ENCODE results near the gene SUPT4H1.

SUPT4H1 gene

DNA sequence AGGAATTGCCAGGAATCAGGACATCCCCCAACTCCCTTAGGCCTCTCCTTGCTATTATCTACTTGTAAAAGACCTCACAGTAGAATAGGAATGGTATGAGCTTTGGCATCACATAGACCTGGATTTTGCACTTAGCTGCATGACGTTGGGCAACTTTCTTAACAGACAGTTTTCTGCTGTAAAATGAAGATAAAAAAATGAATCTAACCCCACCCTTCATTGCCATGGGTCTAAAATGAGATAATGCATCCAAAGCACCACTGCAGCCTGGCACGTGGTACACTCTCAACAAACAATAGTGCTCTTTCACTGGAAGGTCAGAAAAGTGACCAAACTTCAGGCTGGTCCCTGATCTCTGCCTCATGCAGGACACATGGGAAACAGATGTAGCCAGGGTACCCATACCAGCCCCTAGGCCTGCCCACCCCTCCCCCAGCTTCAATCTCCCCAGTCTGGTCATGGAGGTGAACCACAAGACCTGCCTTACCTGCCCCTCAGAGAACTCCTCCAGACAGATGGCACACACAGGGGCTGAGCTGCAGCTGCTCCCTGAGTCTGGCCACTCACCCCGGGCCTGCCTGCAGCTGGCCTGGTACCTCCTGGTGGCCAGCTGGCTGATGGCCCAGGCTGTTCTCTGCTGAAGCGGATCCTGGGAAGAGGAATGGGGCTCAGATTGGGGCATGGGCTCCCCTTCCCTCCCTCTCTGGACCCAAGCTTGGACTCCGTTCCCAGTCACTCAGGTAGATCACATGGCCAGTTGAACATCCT lies 8.5 kb upstream of the SUPT4H1 start:
- Histone ChIP-seq H3K4me3 (ENCODE audit: low read depth, low read length) (no peak overlapping the region), H2AK5ac (ENCODE audit: low read length) (no peak overlapping the region), H3K4me1 (ENCODE audit: control insufficient read depth in 1 of 2, insufficient read depth in 2 of 2, low read length in 2 of 2) (peaks cover 24 to 28% of the 10 kb centered on the region in 2 experiments), H3K36me3 (ENCODE audit: control insufficient read depth in 1 of 2, insufficient read depth in 2 of 2, low read length in 2 of 2) (peaks cover 8 to 14% of the 10 kb centered on the region in 2 experiments), H4K12ac (ENCODE audit: low read depth, low read length) (no peak overlapping the region), H3K27ac (ENCODE audit: low read depth, low read length) (no peak overlapping the region), H3K18ac (ENCODE audit: low read length) (no peak overlapping the region), H3K79me2 (ENCODE audit: control insufficient read depth, insufficient read depth, low read length, poor library complexity) (no peaks in the 10 kb centered on the region), H3K14ac (ENCODE audit: low read length) (no peak overlapping the region), H2BK120ac (ENCODE audit: insufficient read depth, low read length, poor library complexity) (no peak overlapping the region), H4K8ac (ENCODE audit: low read depth, low read length) (no peak overlapping the region), H2AFZ (ENCODE audit: insufficient read depth, low read length, poor library complexity) (no peak overlapping the region), H3K27me3 (ENCODE audit: insufficient read depth, low read length) (no peaks in the 10 kb centered on the region), H2BK12ac (ENCODE audit: low read length) (no peak overlapping the region), H3K9ac (ENCODE audit: low read length) (no peak overlapping the region), H4K91ac (ENCODE audit: low read depth, low read length) (no peak overlapping the region), H3K4ac (ENCODE audit: low read depth, low read length) (no peak overlapping the region), H3K23ac (ENCODE audit: low read length) (no peak overlapping the region), H3K4me2 (ENCODE audit: low read length) (no peak overlapping the region), H2BK5ac (ENCODE audit: low read depth, low read length, poor library complexity) (no peak overlapping the region), H3K9me3 (ENCODE audit: insufficient read depth, low read depth, low read length) (no peaks in the 10 kb centered on the region), H3K79me1 (ENCODE audit: low read length) (peaks cover 20% of the 10 kb centered on the region)
- WGBS (ENCODE audit: extremely low coverage, insufficient coverage, insufficient read length): no CpG with 5 or more reads among the region's 5 CpGs
- no peak for DNase-seq

DNA sequence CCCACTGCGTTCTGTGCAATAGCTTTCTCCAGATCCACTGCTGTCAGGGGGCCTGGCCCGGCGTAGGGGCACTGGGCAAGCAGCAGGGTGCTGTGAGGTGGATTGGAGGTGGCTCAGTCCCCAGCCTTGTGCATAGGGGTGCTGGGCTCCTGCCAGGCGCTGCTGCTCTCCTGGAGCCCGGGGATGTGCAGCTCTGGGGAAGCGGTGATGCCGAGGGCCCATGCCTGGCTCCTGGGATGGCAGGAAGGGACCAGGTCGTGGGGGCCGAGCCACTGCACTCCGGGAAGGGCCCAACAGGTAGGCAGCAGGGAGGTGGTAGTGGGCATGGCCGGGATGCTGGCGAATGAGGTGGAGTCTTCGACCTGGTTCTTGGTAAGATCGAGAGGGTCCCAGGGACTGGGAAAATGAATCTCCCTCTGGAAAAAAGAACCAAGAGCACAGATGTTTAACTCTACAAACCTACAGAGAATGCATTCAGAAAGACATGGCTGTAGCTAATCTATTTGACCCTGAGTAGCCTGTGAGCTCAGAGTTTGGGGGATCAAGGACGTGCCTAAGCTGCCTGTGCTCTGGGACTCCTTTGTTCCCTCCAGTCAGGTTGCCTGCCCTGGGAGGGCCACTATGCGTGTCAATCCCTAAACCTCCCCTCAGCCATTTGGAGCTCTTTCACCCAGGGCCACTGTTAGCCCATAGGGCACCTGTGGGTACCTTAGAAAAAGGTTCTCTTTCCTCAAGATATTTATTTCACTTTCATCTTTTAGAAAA lies 6.6 kb upstream of the SUPT4H1 start:
- Histone ChIP-seq H2AK5ac (ENCODE audit: low read length) (no peak overlapping the region), H3K4me2 (ENCODE audit: low read length) (no peak overlapping the region), H4K12ac (ENCODE audit: low read depth, low read length) (no peak overlapping the region), H3K79me2 (ENCODE audit: control insufficient read depth, insufficient read depth, low read length, poor library complexity) (no peaks in the 10 kb centered on the region), H3K4me1 (ENCODE audit: control insufficient read depth in 1 of 2, insufficient read depth in 2 of 2, low read length in 2 of 2) (peaks cover 6 to 14% of the 10 kb centered on the region in 2 experiments), H2AFZ (ENCODE audit: insufficient read depth, low read length, poor library complexity) (no peak overlapping the region), H3K9ac (ENCODE audit: low read length) (no peak overlapping the region), H2BK12ac (ENCODE audit: low read length) (no peak overlapping the region), H3K14ac (ENCODE audit: low read length) (no peak overlapping the region), H3K23ac (ENCODE audit: low read length) (no peak overlapping the region), H3K4me3 (ENCODE audit: low read depth, low read length) (no peak overlapping the region), H3K27me3 (ENCODE audit: insufficient read depth, low read length) (no peaks in the 10 kb centered on the region), H4K8ac (ENCODE audit: low read depth, low read length) (no peak overlapping the region), H3K9me3 (ENCODE audit: insufficient read depth, low read depth, low read length) (no peaks in the 10 kb centered on the region), H2BK5ac (ENCODE audit: low read depth, low read length, poor library complexity) (no peak overlapping the region), H3K27ac (ENCODE audit: low read depth, low read length) (no peak overlapping the region), H3K36me3 (ENCODE audit: control insufficient read depth in 1 of 2, insufficient read depth in 2 of 2, low read length in 2 of 2) (peaks cover 8 to 14% of the 10 kb centered on the region in 2 experiments), H2BK120ac (ENCODE audit: insufficient read depth, low read length, poor library complexity) (no peak overlapping the region), H3K18ac (ENCODE audit: low read length) (no peak overlapping the region), H3K4ac (ENCODE audit: low read depth, low read length) (no peak overlapping the region), H4K91ac (ENCODE audit: low read depth, low read length) (no peak overlapping the region), H3K79me1 (ENCODE audit: low read length) (peaks cover 6% of the 10 kb centered on the region)
- no CpG with 5 or more reads among the region's 16 CpGs for WGBS (ENCODE audit: extremely low coverage, insufficient coverage, insufficient read length)
- DNase-seq: no peak

DNA sequence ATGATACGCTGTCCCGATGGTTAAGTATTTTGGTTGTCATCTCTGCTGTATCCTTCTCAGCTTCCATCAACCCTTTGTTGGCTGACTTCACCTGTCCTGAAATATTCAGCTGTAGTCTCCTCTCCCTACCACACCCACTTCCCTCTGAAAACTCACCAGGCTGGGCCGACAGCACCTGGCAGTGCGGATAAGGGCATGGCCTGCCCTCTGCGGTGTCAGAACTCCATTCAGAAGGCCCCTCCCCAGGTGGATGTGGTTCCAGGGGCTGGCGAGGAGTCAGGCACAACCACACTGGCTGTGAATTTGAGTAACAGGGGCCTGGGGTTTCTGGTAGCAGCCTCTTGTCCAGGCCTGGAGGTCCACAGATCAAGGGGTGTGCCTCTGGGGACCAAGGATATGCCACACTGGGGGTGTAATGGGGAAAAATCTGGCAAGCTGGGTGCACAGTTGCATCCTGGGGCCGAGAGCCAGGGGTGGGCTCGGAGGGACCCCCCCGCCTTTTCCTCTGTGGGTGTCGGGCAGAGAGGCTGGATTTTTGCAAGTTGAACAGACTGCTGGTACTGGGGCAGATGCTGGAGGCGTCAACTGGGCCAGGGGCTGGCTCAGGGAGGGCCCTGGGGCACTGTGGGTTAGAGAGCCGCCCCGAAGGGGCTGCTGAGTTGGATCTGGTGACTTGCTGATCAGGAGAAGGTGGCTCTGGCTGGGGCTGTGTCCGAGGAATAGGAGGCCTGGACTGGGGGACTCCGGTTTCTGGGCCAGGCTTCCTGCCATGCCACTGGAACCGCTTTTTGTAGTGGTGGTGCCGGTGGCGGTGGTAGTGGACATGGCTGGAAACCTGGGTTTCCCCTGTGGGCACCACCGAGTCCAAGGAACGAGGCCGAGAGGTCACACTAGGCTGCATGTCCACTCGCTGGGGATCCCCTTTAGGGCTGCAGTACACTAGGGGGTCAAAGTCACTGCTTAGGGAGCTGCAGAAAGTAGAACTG lies 5.6 kb upstream of the SUPT4H1 start:
- no peak overlapping the region for H3K4me3 ChIP-seq (ENCODE audit: low read depth, low read length)
- no peak overlapping the region for H3K23ac ChIP-seq (ENCODE audit: low read length)
- no peak overlapping the region for H2BK120ac ChIP-seq (ENCODE audit: insufficient read depth, low read length, poor library complexity)
- H3K27me3 ChIP-seq (ENCODE audit: insufficient read depth, low read length): no peaks in the 10 kb centered on the region
- H3K9ac ChIP-seq (ENCODE audit: low read length): no peak overlapping the region
- H4K91ac ChIP-seq (ENCODE audit: low read depth, low read length): no peak overlapping the region
- no peak overlapping the region for H3K4ac ChIP-seq (ENCODE audit: low read depth, low read length)
- H2BK12ac ChIP-seq (ENCODE audit: low read length): no peak overlapping the region
- DNase-seq: no peak
- H3K4me2 ChIP-seq (ENCODE audit: low read length): no peak overlapping the region
- H3K14ac ChIP-seq (ENCODE audit: low read length): no peak overlapping the region
- no peak overlapping the region for H4K8ac ChIP-seq (ENCODE audit: low read depth, low read length)
- peaks cover 8 to 14% of the 10 kb centered on the region in 2 experiments for H3K36me3 ChIP-seq (ENCODE audit: control insufficient read depth in 1 of 2, insufficient read depth in 2 of 2, low read length in 2 of 2)
- H3K18ac ChIP-seq (ENCODE audit: low read length): no peak overlapping the region
- no peaks in the 10 kb centered on the region for H3K9me3 ChIP-seq (ENCODE audit: insufficient read depth, low read depth, low read length)
- no peak overlapping the region for H4K12ac ChIP-seq (ENCODE audit: low read depth, low read length)
- no peak overlapping the region for H2BK5ac ChIP-seq (ENCODE audit: low read depth, low read length, poor library complexity)
- peaks cover 0 to 7% of the 10 kb centered on the region in 2 experiments for H3K4me1 ChIP-seq (ENCODE audit: control insufficient read depth in 1 of 2, insufficient read depth in 2 of 2, low read length in 2 of 2)
- H2AFZ ChIP-seq (ENCODE audit: insufficient read depth, low read length, poor library complexity): no peak overlapping the region
- H2AK5ac ChIP-seq (ENCODE audit: low read length): no peak overlapping the region
- H3K79me1 ChIP-seq (ENCODE audit: low read length): peaks cover 6% of the 10 kb centered on the region
- WGBS (ENCODE audit: extremely low coverage, insufficient coverage, insufficient read length): no CpG with 5 or more reads among the region's 22 CpGs
- H3K27ac ChIP-seq (ENCODE audit: low read depth, low read length): no peak overlapping the region
- H3K79me2 ChIP-seq (ENCODE audit: control insufficient read depth, insufficient read depth, low read length, poor library complexity): peaks cover under 1% of the 10 kb centered on the region

DNA sequence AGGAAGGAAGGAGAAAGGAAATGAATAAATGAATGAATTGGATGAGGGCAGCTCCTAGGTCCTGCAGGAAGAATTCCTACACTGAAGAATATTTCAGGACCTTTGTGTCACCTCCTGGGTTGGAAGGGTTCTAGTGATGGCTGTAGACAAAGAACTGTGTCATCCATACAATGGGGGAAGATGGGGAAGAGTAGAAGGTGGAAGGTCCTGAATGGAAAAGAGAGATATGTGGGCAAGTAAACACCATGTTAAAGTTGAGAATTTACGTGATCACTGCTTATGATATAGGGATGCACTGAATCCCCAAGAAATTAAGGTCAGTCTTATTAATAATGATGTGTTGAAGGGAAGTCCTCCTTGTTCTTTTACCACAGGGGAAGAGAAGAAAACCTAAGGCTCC lies 4.2 kb upstream of the SUPT4H1 start:
- H3K9ac ChIP-seq (ENCODE audit: low read length): no peak overlapping the region
- H2AFZ ChIP-seq (ENCODE audit: insufficient read depth, low read length, poor library complexity): no peak overlapping the region
- no peak overlapping the region for H4K8ac ChIP-seq (ENCODE audit: low read depth, low read length)
- no peak overlapping the region for H3K14ac ChIP-seq (ENCODE audit: low read length)
- no peak overlapping the region for H4K12ac ChIP-seq (ENCODE audit: low read depth, low read length)
- no peaks in the 10 kb centered on the region for H3K27me3 ChIP-seq (ENCODE audit: insufficient read depth, low read length)
- H3K4ac ChIP-seq (ENCODE audit: low read depth, low read length): no peak overlapping the region
- H3K4me3 ChIP-seq (ENCODE audit: low read depth, low read length): no peak overlapping the region
- peaks cover 9% of the 10 kb centered on the region for H3K79me2 ChIP-seq (ENCODE audit: control insufficient read depth, insufficient read depth, low read length, poor library complexity)
- no peak overlapping the region for H2AK5ac ChIP-seq (ENCODE audit: low read length)
- peaks cover 8 to 14% of the 10 kb centered on the region in 2 experiments for H3K36me3 ChIP-seq (ENCODE audit: control insufficient read depth in 1 of 2, insufficient read depth in 2 of 2, low read length in 2 of 2)
- H2BK120ac ChIP-seq (ENCODE audit: insufficient read depth, low read length, poor library complexity): no peak overlapping the region
- no peak overlapping the region for H2BK12ac ChIP-seq (ENCODE audit: low read length)
- no peak overlapping the region for H3K27ac ChIP-seq (ENCODE audit: low read depth, low read length)
- H3K9me3 ChIP-seq (ENCODE audit: insufficient read depth, low read depth, low read length): no peaks in the 10 kb centered on the region
- H3K4me1 ChIP-seq (ENCODE audit: control insufficient read depth in 1 of 2, insufficient read depth in 2 of 2, low read length in 2 of 2): peaks cover under 1 to 4% of the 10 kb centered on the region in 2 experiments
- no peak overlapping the region for H2BK5ac ChIP-seq (ENCODE audit: low read depth, low read length, poor library complexity)
- no peak for DNase-seq
- no peak overlapping the region for H3K4me2 ChIP-seq (ENCODE audit: low read length)
- H3K79me1 ChIP-seq (ENCODE audit: low read length): peaks cover 13% of the 10 kb centered on the region
- H4K91ac ChIP-seq (ENCODE audit: low read depth, low read length): no peak overlapping the region
- WGBS (ENCODE audit: extremely low coverage, insufficient coverage, insufficient read length): no CpG with 5 or more reads among the region's 1 CpG
- no peak overlapping the region for H3K18ac ChIP-seq (ENCODE audit: low read length)
- no peak overlapping the region for H3K23ac ChIP-seq (ENCODE audit: low read length)
